H9 (cell line): ENCODE results near the gene GPBAR1. TPM values are rescaled to one million over a fixed set of nuclear protein-coding genes. Genes with fewer than 3 reads are reported as not detected.

ENCODE experiments used
- DNase-seq: peaks from one replicate; pipeline ENCODE4 v3.0.0-alpha.2; 2017
- H2AFZ ChIP-seq: one replicate; pipeline ENCODE4 v1.6.1; 2013; ENCODE audit warnings: mild to moderate bottlenecking, low read length, control low read depth, moderate library complexity
- H2AK5ac ChIP-seq: 2 replicates; pipeline ENCODE4 v1.6.1; 2013; ENCODE audit warnings: low read length, control low read depth, mixed read lengths; ENCODE audit not compliant: insufficient read length
- H2BK120ac ChIP-seq: one replicate; pipeline ENCODE4 v1.6.1; 2013; ENCODE audit warnings: low read depth, mild to moderate bottlenecking, low read length, control low read depth, inconsistent platforms; ENCODE audit not compliant: poor library complexity, severe bottlenecking
- H2BK12ac ChIP-seq: 2 replicates; pipeline ENCODE4 v1.6.1; 2013; ENCODE audit warnings: low read length, control low read depth, mixed read lengths, low read depth; ENCODE audit not compliant: insufficient read length
- H2BK15ac ChIP-seq: 2 replicates; pipeline ENCODE4 v1.6.1; 2013; ENCODE audit warnings: low read depth, low read length, control low read depth
- H2BK20ac ChIP-seq: one replicate; pipeline ENCODE4 v1.6.1; 2013; ENCODE audit warnings: low read depth, mild to moderate bottlenecking, low read length, control low read depth, inconsistent platforms; ENCODE audit not compliant: poor library complexity, severe bottlenecking
- H2BK5ac ChIP-seq: 2 replicates; pipeline ENCODE4 v1.6.1; 2013; ENCODE audit warnings: low read length, control low read depth, mixed read lengths; ENCODE audit not compliant: insufficient read length
- H3K14ac ChIP-seq: 2 replicates; pipeline ENCODE4 v1.6.1; 2013; ENCODE audit warnings: low read length, control low read depth; ENCODE audit not compliant: insufficient read depth
- H3K18ac ChIP-seq: 2 replicates; pipeline ENCODE4 v1.6.1; 2013; ENCODE audit warnings: low read depth, mild to moderate bottlenecking, mixed read lengths, low read length, control low read depth; ENCODE audit not compliant: insufficient read length
- H3K23ac ChIP-seq: 2 replicates; pipeline ENCODE4 v1.6.1; 2013; ENCODE audit warnings: low read length, control low read depth, mixed read lengths, low read depth; ENCODE audit not compliant: insufficient read length
- H3K23me2 ChIP-seq: 2 replicates; pipeline ENCODE4 v1.6.1; 2013; ENCODE audit warnings: low read depth, mild to moderate bottlenecking, mixed read lengths, low read length, control low read depth; ENCODE audit not compliant: insufficient read length, poor library complexity, severe bottlenecking
- H3K27ac ChIP-seq: 2 replicates; pipeline ENCODE4 v1.5.1; 2013; ENCODE audit warnings: low read length, control low read depth, mixed read lengths, low read depth; ENCODE audit not compliant: insufficient read length
- H3K27me3 ChIP-seq: 2 replicates; pipeline ENCODE4 v1.6.1; 2013; ENCODE audit warnings: low read length, control low read depth, inconsistent platforms; ENCODE audit not compliant: insufficient read depth
- H3K4ac ChIP-seq: 2 replicates; pipeline ENCODE4 v1.6.1; 2013; ENCODE audit warnings: low read depth, mild to moderate bottlenecking, control low read depth, inconsistent platforms, low read length, moderate library complexity
- H3K4me1 ChIP-seq: 2 replicates; pipeline ENCODE4 v1.6.1; 2013; ENCODE audit warnings: low read length, control low read depth, inconsistent platforms; ENCODE audit not compliant: insufficient read depth
- H3K4me2 ChIP-seq: 2 replicates; pipeline ENCODE4 v1.6.1; 2013; ENCODE audit warnings: low read length, control low read depth, mixed read lengths; ENCODE audit not compliant: insufficient read length, insufficient read depth
- H3K56ac ChIP-seq: 2 replicates; pipeline ENCODE4 v1.6.1; 2013; ENCODE audit warnings: low read depth, mild to moderate bottlenecking, mixed read lengths, low read length, control low read depth; ENCODE audit not compliant: insufficient read length
- H3K79me1 ChIP-seq: 2 replicates; pipeline ENCODE4 v1.6.1; 2013; ENCODE audit warnings: low read depth, mild to moderate bottlenecking, moderate library complexity, low read length, control low read depth, inconsistent platforms; ENCODE audit not compliant: insufficient read depth, poor library complexity, severe bottlenecking
- H3K79me2 ChIP-seq: 2 replicates; pipeline ENCODE4 v1.6.1; 2013; ENCODE audit warnings: low read length, control low read depth, inconsistent platforms; ENCODE audit not compliant: insufficient read depth
- H3K9ac ChIP-seq: 2 replicates; pipeline ENCODE4 v1.6.1; 2013; ENCODE audit warnings: low read length, control low read depth, mixed read lengths; ENCODE audit not compliant: insufficient read length; ENCODE audit errors: extremely low read depth
- H3K9me3 ChIP-seq: one replicate; pipeline ENCODE4 v1.6.1; 2013; ENCODE audit warnings: low read depth, low read length, inconsistent platforms; ENCODE audit not compliant: control insufficient read depth
- H3T11ph ChIP-seq: one replicate; pipeline ENCODE4 v1.6.1; 2013; ENCODE audit warnings: mild to moderate bottlenecking, low read length, control low read depth, inconsistent platforms
- H4K20me1 ChIP-seq: one replicate; pipeline ENCODE4 v1.6.1; 2013; ENCODE audit not compliant: control insufficient read depth, insufficient read length, insufficient read depth
- H4K5ac ChIP-seq: 2 replicates; pipeline ENCODE4 v1.6.1; 2013; ENCODE audit warnings: low read depth, mild to moderate bottlenecking, mixed read lengths, low read length, control low read depth; ENCODE audit not compliant: insufficient read length
- H4K8ac ChIP-seq: replicated peaks from 2 replicates; pipeline ENCODE4 v1.6.1; 2013; ENCODE audit warnings: low read length, control low read depth, mixed read lengths, low read depth; ENCODE audit not compliant: insufficient read length
- H4K91ac ChIP-seq: 2 replicates; pipeline ENCODE4 v1.6.1; 2013; ENCODE audit warnings: low read depth, mild to moderate bottlenecking, moderate library complexity, mixed read lengths, low read length, control low read depth; ENCODE audit not compliant: insufficient read length
- H3K27ac Mint-ChIP-seq, 3 experiments: 2 replicates in 2 of 3; 3 replicates in 1 of 3; pipeline ENCODE4 v1.8.0; 2020 to 2021; ENCODE audit warnings: mixed read lengths in 3 of 3, mild to moderate bottlenecking in 1 of 3, moderate library complexity in 1 of 3
- H3K27me3 Mint-ChIP-seq: 2 replicates; pipeline ENCODE4 v1.8.0; 2021; ENCODE audit warnings: low read depth, mild to moderate bottlenecking, moderate library complexity, mixed read lengths
- H3K36me3 Mint-ChIP-seq, 3 experiments: 2 replicates in 2 of 3; 3 replicates in 1 of 3; pipeline ENCODE4 v1.8.0; 2020 to 2021; ENCODE audit warnings: low read depth in 3 of 3, mixed read lengths in 3 of 3; ENCODE audit not compliant: insufficient read depth in 1 of 3
- H3K4me1 Mint-ChIP-seq, 2 experiments: 2 replicates each; pipeline ENCODE4 v1.8.0; 2020; ENCODE audit warnings: mixed read lengths in 2 of 2
- H3K4me3 Mint-ChIP-seq, 2 experiments: 2 replicates in 1 of 2; 3 replicates in 1 of 2; pipeline ENCODE4 v1.8.0; 2020 to 2021; ENCODE audit warnings: mild to moderate bottlenecking in 2 of 2, mixed read lengths in 2 of 2, moderate library complexity in 1 of 2
- H3K9me3 Mint-ChIP-seq, 2 experiments: 2 replicates in 1 of 2; 3 replicates in 1 of 2; pipeline ENCODE4 v1.8.0; 2020; ENCODE audit warnings: mild to moderate bottlenecking in 2 of 2, mixed read lengths in 2 of 2, moderate library complexity in 1 of 2
- WGBS: extraction: QIAGEN DNeasy Blood & Tissue Kit; methylation state at CpG from one replicate; pipeline ENCODE4 v1.1.7; 2013; ENCODE audit warnings: missing lambda C conversion rate, low lambda C conversion rate, mixed read lengths; ENCODE audit not compliant: insufficient read length; ENCODE audit errors: extremely low coverage; 5-methylcytosine and 5-hydroxymethylcytosine counted together
- total RNA-seq: library from RNA; stranded (reverse); gene quantifications from 2 replicates; pipeline ENCODE4 v1.2.1, GENCODE V29; 2021
- TF ChIP-seq, protein P1 (sequence below): fragments of 200-600 bp; sonication (generic); conservative IDR thresholded peaks from 3 replicates; pipeline ENCODE4 v1.8.0; 2021; ENCODE audit warnings: antibody characterized with exemption, mild to moderate bottlenecking

GPBAR1 gene
- total RNA-seq, 1 experiment from 2014 or later = 0.44 TPM

- no peak overlapping the region for H3T11ph ChIP-seq
- peak overlapping the region in 1 of 3 experiments; percentile 91; a peak in 1 of 7 replicates for H3K27ac Mint-ChIP-seq
- WGBS = no CpG with 5 or more reads among the region's 39 CpGs
Measured at GRCh38 chr2:218262631-218263586, 2.1 kb downstream of the GPBAR1 start.

More at GRCh38 chr2:218262631-218263586, 2.1 kb downstream of the GPBAR1 start:
- peaks cover 19 to 30% of the 10 kb centered on the region in 2 experiments for H3K4me1 Mint-ChIP-seq
- H2AK5ac ChIP-seq = no peak overlapping the region
- no peak overlapping the region for H3K9ac ChIP-seq
- H3K27me3 ChIP-seq = no peaks in the 10 kb centered on the region
- no peak overlapping the region for H2BK12ac ChIP-seq
- H2BK20ac ChIP-seq = no peak overlapping the region
- peaks cover 4% of the 10 kb centered on the region; the same call in 1 of the 2 replicates for H3K4me1 ChIP-seq
- H3K9me3 Mint-ChIP-seq = no peaks in the 10 kb centered on the region
- TF ChIP-seq, protein P1, sequence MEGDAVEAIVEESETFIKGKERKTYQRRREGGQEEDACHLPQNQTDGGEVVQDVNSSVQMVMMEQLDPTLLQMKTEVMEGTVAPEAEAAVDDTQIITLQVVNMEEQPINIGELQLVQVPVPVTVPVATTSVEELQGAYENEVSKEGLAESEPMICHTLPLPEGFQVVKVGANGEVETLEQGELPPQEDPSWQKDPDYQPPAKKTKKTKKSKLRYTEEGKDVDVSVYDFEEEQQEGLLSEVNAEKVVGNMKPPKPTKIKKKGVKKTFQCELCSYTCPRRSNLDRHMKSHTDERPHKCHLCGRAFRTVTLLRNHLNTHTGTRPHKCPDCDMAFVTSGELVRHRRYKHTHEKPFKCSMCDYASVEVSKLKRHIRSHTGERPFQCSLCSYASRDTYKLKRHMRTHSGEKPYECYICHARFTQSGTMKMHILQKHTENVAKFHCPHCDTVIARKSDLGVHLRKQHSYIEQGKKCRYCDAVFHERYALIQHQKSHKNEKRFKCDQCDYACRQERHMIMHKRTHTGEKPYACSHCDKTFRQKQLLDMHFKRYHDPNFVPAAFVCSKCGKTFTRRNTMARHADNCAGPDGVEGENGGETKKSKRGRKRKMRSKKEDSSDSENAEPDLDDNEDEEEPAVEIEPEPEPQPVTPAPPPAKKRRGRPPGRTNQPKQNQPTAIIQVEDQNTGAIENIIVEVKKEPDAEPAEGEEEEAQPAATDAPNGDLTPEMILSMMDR = no peak
- no peak overlapping the region for H3K18ac ChIP-seq
- no peak overlapping the region for H2AFZ ChIP-seq
- no peak overlapping the region for H2BK5ac ChIP-seq
- no peak overlapping the region for H3K4me2 ChIP-seq
- H3K23me2 ChIP-seq = no peaks in the 10 kb centered on the region
- H4K20me1 ChIP-seq = no peaks in the 10 kb centered on the region
- no peak overlapping the region; the same call in 1 of the 2 replicates for H3K14ac ChIP-seq
- H2BK120ac ChIP-seq = no peak overlapping the region
- no peak overlapping the region for H3K4me3 Mint-ChIP-seq
- H3K4ac ChIP-seq = no peak overlapping the region
- H3K27me3 Mint-ChIP-seq = no peaks in the 10 kb centered on the region
- no peak for DNase-seq
- no peaks in the 10 kb centered on the region for H3K79me2 ChIP-seq
- no peak overlapping the region for H3K27ac ChIP-seq
- no peaks in the 10 kb centered on the region for H3K9me3 ChIP-seq
- peaks cover 17 to 37% (median 33%) of the 10 kb centered on the region in 3 experiments for H3K36me3 Mint-ChIP-seq
- H4K91ac ChIP-seq = no peak overlapping the region
- H3K79me1 ChIP-seq = no peaks in the 10 kb centered on the region
- no peak overlapping the region for H2BK15ac ChIP-seq
- no peak overlapping the region for H4K5ac ChIP-seq
- H4K8ac ChIP-seq = no peak overlapping the region
- H3K23ac ChIP-seq = no peak overlapping the region
- no peak overlapping the region for H3K56ac ChIP-seq
